Ishikawa (cell line): ENCODE data around the gene ARID3A.

ENCODE experiments used
- CREB1 ChIP-seq: IDR thresholded peaks from 2 replicates; pipeline ENCODE4 v1.6.1; 2012; ENCODE audit warnings: low read depth
- NFIC ChIP-seq: IDR thresholded peaks from 2 replicates; pipeline ENCODE4 v1.6.1; 2012
- RAD21 ChIP-seq: IDR thresholded peaks from 2 replicates; pipeline ENCODE4 v1.6.1; 2012; ENCODE audit warnings: low read depth
- TAF1 ChIP-seq: IDR thresholded peaks from 2 replicates; pipeline ENCODE4 v1.6.1; 2012; ENCODE audit warnings: low read depth, mild to moderate bottlenecking

- TF ChIP-seq TAF1 (no peak), NFIC (no peak), RAD21 (no peak), CREB1 (no peak)
Observed at GRCh38 chr19:1012334-1012733, 86.5 kb downstream of the ARID3A start.
